BE2C (cell line): ENCODE measurements around the gene NAP1L4.

Source experiments
- DNase-seq: peaks from one replicate; pipeline ENCODE4 v3.0.0-alpha.2; 2020
- H3K27me3 ChIP-seq: fragments of 250-450 bp; sonication (Bioruptor Pico); 2 replicates; pipeline ENCODE4 v1.5.1; 2020; ENCODE audit warnings: mild to moderate bottlenecking
- H3K36me3 ChIP-seq: fragments of 250-450 bp; sonication (Bioruptor Pico); 2 replicates; pipeline ENCODE4 v1.5.1; 2020; ENCODE audit warnings: mild to moderate bottlenecking
- H3K4me1 ChIP-seq: fragments of 250-450 bp; sonication (Bioruptor Pico); 2 replicates; pipeline ENCODE4 v1.5.1; 2020
- H3K4me3 ChIP-seq: 2 replicates; pipeline ENCODE4 v1.5.1; 2011; ENCODE audit warnings: low read depth, low read length
- H3K9me3 ChIP-seq: fragments of 250-450 bp; sonication (Bioruptor Pico); 2 replicates; pipeline ENCODE4 v1.5.1; 2020
- CTCF ChIP-seq: IDR thresholded peaks from 2 replicates; pipeline ENCODE4 v1.5.1; 2012; ENCODE audit warnings: mild to moderate bottlenecking, low read depth, low read length

Gene NAP1L4

GRCh38 chr11:2954263-2954662 is 37.9 kb downstream of the NAP1L4 start:
- Histone ChIP-seq H3K27me3 (no peaks in the 10 kb centered on the region), H3K9me3 (no peaks in the 10 kb centered on the region), H3K4me1 (no peaks in the 10 kb centered on the region), H3K36me3 (peaks cover 44% of the 10 kb centered on the region), H3K4me3 (no peak overlapping the region)
- no peak for TF ChIP-seq CTCF
- DNase-seq, result no peak

GRCh38 chr11:2952290-2952689 is 39.8 kb downstream of the NAP1L4 start:
- H3K4me3 ChIP-seq, result no peak overlapping the region
- no peaks in the 10 kb centered on the region for H3K27me3 ChIP-seq
- no peak for TF ChIP-seq CTCF
- no peaks in the 10 kb centered on the region for H3K9me3 ChIP-seq
- H3K36me3 ChIP-seq, result peaks cover 27% of the 10 kb centered on the region
- no peak for DNase-seq
- no peaks in the 10 kb centered on the region for H3K4me1 ChIP-seq

- Histone ChIP-seq H3K4me1 (no peaks in the 10 kb centered on the region), H3K4me3 (no peak overlapping the region), H3K9me3 (no peaks in the 10 kb centered on the region), H3K27me3 (no peaks in the 10 kb centered on the region), H3K36me3 (peaks cover 22% of the 10 kb centered on the region)
- TF ChIP-seq CTCF, result no peak
- no peak for DNase-seq
Measured at GRCh38 chr11:2951231-2952110, 40.7 kb downstream of the NAP1L4 start.

- no peak for DNase-seq
- Histone ChIP-seq H3K4me3 (no peak overlapping the region), H3K36me3 (peaks cover 17% of the 10 kb centered on the region), H3K27me3 (no peaks in the 10 kb centered on the region), H3K9me3 (no peaks in the 10 kb centered on the region), H3K4me1 (no peaks in the 10 kb centered on the region; the same call in 1 of the 2 replicates)
- TF ChIP-seq CTCF, result no peak
Measured at GRCh38 chr11:2950825-2951224, 41.3 kb downstream of the NAP1L4 start.

- Histone ChIP-seq H3K4me1 (no peaks in the 10 kb centered on the region; the same call in 1 of the 2 replicates), H3K9me3 (no peaks in the 10 kb centered on the region), H3K36me3 (peaks cover 20% of the 10 kb centered on the region), H3K27me3 (no peaks in the 10 kb centered on the region), H3K4me3 (no peak overlapping the region)
- DNase-seq, result no peak
- TF ChIP-seq CTCF, result no peak
Measured at GRCh38 chr11:2949920-2950319, 42.2 kb downstream of the NAP1L4 start.

GRCh38 chr11:2947744-2948143 is 44.4 kb downstream of the NAP1L4 start:
- no peaks in the 10 kb centered on the region for H3K27me3 ChIP-seq
- no peak for TF ChIP-seq CTCF
- H3K36me3 ChIP-seq, result peaks cover 11% of the 10 kb centered on the region
- DNase-seq, result no peak
- no peak overlapping the region for H3K4me3 ChIP-seq
- H3K9me3 ChIP-seq, result no peaks in the 10 kb centered on the region
- no peaks in the 10 kb centered on the region; the same call in 1 of the 2 replicates for H3K4me1 ChIP-seq
